HG02840 (cell line): ENCODE measurements around the gene ZNF670.

ENCODE experiments used
- ATAC-seq: cut with Tn5 transposase; IDR thresholded peaks from one replicate; pipeline ENCODE4 v1.9.1; 2021; ENCODE audit warnings: mild to moderate bottlenecking, moderate library complexity, moderate number of reproducible peaks; ENCODE audit not compliant: unreplicated experiment, low FRiP score

Gene ZNF670

DNA sequence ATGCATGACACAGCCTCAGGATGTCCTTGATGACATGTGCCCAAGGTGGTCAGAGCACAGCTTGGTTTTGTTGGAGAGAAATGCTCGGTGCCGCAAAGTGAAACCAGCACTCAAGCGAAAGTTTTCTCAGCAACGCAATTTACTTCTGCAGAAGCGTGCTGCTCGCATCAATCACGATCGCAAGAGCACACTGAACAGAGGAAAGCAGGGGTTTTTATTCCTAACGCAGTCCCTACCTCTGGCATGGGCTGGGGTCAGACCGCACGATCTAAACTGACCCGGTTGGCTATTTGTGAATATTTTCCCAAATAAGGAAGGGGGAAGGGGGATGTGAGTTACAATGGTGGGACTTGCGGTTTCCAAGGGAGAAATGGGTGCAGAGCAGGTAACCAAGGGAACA lies 26.4 kb upstream of the ZNF670 start:
- no peak for ATAC-seq

DNA sequence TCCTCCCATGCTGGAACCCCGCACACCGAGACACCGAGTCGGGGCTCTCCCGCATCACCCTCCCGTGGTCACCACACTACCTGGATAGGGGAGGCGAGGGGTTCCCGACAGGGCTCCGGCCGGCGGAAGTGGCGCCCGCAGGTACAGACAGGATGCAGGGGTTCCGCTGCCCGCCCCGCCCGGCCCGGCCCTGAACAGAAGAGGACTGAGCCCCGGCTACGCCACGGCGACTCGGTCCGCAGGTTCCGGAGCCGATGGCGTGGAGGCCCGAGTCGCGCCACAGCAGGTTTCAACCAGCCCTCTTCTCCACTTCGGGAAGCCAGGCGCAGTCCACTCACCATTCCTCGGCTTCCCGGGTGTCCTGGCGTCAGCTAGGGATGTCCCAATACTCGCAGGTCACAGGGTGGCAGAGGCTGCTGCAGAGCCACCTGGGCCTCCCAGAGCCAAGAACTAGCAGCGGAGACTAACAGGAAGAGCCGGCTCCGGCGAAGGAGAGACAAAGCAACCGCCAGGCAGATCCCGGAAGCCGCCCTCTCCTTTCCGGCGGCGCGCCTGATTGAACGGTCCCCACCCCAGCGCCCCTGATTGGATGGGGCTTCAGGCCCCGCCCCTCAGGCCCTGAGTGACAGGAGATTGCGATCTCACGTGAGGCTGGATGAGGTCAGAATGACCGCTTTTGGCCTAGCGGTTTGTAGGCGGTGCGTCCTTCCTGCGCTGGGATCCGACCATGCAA lies 25.4 kb upstream of the ZNF670 start, which contains the start of gene ZNF669:
ZNF669 (minus strand) TSS at position 498 of the 733 bp plus-strand sequence; CDS start at position 341, 157 bp downstream.
- ATAC-seq: peak; percentile 100

DNA sequence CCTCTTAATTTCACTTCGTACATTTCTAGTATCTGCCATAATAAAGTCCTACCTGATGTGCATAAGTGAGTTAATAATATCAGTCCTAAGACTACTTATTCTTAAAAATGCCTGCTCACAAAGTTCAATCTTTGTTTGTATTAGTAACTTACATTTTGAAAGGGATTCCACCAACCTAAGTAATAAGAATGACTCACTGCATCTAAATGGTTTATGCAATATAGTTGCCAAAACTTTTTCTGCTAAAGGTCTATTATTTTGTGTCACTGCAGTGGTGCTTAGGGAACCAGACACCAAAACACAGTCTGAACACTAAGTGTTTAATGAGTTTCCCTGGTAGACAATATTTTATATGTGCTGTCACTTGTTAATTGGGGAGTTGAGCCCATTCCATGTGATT lies 23.8 kb upstream of the ZNF670 start:
- no peak for ATAC-seq

DNA sequence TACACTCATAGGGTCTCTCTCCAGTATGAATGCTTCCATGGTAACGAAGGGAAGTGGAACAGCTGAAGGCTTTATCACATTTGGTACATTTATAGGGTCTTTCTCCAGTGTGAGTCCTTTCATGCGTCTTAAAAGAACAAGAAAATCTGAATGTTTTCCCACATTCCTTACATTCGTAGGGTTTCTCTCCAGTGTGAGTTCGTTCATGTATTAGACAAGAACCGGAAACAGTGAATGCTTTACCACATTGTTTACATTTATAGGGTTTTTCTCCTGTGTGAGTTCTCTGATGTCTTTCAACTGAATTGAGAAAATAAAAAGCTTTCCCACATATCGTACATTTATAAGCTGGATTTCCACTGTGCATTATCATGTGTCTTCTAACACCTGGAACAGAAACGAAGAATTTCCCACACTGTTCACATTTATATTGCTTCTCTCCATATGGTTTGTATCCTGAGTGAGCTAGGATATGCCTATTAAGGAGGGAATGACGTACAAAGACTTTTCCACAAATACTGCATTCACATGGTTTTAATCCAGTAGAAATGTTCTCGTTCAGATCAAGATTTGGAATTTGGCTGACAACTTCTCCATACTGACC lies 22.2 kb upstream of the ZNF670 start:
- no peak for ATAC-seq

DNA sequence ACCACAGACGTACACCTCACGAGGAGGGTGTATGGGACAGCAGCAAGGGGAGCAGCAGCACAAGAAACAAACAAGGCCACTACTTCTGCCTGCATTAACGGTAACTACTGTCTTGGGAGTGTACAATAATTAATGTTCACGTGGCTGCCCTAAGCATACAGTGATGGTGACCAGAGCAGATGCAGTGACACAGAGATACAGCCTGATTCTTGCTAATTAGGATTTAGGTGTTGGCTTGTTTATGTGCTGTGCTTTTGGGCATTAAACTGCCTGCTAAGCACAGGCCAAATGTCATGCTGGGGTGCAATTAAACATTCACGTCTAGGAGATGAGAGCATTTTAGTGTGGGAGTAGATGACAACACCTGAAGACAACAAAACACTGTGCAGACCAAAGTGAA lies 18.3 kb upstream of the ZNF670 start:
- no peak for ATAC-seq

DNA sequence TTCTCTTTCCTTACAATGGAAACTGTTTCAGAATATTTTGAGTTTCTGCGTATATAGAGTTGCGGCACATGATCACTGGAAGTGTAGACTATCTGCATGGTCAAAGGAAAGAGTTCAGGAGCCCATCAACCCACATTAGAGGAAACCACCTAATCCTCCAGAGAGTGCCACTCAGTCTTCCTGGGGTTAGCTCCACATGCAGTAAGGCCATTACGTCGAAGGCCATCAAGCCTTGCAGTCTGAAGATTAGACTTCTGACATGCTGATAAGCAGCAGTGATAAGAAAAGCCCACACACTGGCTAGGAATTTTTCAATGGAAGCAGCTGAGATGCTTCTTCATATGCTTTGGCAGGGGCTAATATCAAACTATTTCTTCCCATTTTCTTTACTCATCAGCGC lies 17.9 kb upstream of the ZNF670 start:
- ATAC-seq: no peak

DNA sequence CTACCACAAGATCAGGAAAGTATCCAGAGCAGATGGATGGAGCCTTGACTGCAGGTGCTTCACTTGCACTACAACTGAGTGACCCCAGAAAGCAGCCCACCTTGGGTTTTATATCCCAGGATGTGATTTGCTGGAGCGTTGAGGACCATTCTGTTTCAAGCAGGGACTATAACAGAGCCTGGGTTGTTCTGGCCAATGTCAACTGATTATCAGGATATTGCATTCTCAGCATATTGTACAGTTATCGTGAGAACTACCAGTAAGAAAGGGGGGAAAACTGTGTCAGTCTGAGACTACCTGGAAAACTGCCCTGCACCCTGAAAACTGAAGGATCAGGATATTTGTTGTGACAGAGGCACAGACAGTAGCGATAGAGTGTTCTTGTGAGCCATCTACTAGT lies 17.5 kb upstream of the ZNF670 start:
- no peak for ATAC-seq

DNA sequence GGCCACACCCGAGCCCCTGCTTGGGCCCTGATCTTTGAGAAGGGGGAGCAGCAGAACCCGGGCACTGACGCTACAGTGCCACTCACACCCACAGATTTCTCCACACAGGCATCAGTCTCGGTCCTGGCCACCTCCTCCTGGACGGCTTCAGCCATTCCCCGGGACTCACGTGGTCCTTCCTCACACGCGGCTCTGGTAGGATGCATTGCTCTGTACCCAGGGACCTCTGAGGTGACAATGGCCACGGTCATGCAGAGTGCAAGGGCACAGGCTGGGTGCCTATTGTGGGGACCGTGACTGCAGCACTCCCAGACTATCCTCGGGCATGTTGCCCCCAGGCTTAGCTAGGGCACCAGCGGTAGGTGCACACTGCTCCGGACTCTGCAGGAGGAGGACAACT lies 11.8 kb upstream of the ZNF670 start:
- ATAC-seq: no peak

DNA sequence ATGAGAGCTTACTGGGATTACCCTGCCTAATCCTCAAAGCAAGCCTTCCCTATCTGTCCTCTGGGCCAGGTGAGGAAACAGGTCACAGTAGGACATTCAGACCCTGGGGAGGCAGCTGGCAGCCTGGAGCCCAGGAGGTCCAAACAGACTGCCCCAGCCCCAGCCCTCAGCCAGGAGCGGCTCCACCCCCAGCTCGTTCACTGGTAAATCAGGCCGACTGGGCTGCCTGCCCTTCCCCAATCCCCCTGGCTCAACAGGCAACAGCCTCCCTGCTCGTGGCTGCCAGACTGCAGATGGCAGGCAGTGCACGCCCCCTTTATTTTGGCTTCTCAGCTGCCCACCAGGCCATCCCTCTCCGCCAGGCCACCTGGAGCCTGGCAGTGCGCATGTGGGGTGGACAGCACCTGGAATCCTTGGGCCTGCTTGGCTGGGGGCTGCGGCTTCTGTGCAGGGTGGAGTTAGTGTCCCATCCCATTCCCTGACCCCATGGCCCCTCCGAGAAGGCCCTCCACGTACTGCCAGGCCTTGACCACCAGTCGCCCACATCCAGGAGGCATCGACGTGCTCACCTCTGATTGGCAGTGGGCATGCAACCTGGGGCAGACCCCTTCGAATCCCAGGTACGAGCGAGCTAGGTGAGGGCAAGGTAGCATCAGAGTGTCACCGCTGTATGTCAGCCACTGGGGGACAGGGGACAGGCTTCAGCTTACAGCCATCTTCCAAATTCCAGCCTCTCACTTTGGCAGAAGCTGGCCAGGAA lies 11.2 kb upstream of the ZNF670 start:
- ATAC-seq: no peak

DNA sequence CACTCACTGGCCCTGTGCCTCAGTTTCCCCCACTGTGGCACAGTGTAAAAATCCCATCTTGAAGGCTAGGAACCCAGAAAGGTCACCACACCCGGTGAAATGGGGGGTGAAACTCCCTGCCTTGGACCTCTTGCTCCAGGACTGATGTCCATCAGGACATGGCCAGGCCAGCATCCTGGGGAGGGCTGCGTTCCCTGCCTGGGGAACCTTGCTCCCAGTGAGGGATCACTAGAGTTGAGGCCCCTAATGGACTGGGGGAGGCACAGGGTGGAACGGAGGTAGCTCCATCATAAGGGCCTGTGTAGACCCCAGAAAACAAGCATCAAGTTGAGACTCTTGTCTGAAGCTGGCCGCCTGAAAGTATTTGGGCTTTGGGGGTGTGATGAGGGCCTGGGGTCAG lies 10.4 kb upstream of the ZNF670 start:
- no peak for ATAC-seq

DNA sequence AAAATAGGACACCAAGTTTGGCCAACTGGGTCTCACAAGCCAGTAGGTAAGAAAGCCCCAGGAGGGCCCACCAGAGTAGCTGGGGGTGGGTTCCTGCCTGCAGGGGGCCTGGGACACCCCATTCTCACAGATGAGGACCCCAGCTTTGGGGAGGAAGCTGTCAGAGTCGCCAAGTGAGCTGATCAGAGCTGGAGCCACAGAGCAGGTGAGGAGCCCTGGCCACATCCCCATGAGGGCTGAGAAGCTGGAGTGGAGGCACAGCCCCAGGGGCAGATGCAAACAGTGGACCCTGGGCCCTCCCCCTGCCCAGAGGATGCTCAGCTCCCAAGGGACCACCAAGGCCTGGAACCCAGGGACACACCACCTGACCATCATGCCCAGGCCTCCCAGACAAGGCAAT lies 8.6 kb upstream of the ZNF670 start:
- ATAC-seq: no peak

DNA sequence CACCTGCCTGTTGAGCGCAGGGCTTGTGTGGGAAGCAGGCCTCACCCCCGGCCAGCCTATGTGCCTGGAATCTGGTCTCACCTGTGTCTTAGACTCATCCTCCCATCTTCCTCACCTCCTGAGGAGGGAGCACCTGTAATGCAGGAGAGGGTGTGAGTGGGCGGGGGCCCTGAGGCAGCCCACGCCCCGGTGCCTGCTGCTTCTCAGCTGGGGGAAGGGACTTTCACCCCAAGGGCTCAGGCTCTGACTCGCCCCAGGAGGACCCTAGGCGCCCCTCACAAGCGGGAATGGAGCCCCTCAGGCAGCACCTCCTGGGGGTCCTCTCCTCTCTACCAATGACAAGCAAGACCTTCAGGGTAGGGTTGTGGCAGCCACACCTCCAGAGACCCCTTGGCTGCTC lies 6.7 kb upstream of the ZNF670 start:
- no peak for ATAC-seq

DNA sequence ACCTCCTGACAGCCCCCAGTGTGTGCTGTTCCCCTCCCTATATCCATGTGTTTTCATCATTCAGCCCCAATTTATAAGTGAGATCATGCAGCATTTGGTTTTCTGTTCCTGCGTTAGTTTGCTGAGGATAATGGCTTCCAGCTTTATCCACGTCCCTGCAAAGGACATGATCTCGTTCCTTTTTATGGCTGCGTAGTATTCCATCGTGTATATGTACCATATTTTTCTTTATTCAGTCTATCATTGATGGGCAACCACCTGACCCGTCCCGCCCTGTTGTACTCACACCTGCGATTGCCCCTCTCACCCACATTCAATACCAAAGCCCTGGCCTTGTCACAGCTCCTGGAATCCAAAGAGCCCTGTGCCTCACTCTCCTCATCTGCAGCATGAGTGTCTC lies 6.2 kb upstream of the ZNF670 start:
- ATAC-seq: no peak

DNA sequence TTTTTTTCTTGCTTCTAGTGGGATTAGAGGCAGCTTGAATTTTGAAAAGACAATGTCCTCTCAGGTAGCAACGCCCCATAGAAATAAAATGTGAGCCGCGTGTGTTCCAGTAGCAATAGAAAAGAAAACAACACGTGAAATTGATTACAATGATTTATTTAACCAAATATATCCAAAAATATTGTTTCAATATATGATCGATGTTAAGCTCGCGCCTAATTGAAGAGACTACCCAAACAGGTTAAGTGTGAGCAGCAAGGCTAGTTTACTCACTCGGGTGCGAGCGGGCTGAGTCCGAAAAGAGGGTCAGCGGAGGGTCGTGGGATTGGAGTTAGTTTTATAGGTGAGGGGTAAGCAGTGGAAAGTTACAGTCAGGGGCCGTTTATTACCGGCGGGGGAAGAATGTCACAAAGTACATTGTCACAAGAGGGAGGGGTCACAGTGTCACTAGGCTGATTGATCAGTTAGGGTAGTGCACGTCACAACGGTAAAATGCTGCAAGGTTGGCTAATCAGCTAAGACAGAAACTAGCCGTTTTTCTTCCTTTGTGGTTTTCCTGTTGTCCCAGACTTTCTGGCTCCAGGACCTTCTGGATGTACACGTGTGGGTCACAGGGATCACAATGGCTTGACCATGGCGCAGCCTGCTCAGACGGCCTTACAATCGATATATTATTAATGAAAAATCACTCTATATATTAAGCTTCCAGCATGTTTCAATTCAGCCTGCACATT lies 697 bp upstream of the ZNF670 start:
- ATAC-seq: no peak

DNA sequence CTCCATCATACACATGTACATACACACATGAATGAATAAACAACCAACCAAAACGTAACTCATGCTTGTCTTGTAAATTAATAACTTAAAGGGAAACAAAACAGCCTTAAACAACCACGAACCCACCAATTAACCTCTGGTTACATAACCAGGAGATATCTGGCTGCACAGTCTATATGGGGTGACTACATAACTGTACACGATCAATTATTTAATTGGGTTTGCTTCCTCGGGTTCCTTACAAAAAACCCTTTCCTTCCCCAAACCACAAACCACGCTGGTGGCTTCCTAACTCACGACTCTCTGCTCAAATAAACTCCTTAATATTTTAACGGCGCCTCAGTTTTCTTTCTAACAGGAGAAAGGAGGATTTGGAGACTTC lies 744 bp downstream of the ZNF670 start:
- ATAC-seq: peak; percentile 18

DNA sequence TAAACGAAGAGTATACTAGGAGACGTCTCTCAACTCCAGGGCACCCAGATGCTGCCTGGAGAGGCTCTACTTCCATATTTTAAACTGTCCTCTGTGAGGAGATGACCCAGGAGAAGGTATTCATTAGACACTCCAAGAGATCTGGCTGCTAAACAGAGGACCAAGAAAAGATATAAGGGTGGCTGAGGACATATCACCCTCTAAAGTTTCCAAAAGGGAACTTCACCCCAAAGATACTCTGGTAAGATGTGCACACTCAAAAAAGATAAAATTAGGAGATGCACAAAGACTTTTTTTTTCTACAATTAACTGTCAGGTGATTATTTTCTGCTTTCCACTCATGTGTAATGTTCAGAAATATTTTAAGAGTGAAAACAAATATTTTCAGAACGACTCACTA lies 1.4 kb downstream of the ZNF670 start:
- no peak for ATAC-seq

DNA sequence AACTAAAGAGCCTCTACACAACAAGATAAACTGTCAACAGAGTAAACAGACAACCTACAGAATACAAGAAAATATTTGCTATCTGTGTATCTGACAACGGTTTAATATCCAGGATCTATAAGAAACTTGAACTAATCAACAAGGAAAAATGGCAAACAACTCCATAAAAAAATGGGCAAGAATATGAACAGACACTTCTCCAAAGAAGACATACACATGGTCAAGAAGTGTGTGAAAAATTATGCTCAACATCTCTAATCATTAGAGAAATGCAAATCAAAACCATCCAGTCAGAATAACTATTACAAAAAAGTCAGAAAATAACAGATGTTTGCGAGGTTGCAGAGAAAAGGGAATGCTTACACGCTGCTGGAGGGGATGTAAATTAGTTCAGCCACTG lies 8.0 kb downstream of the ZNF670 start:
- ATAC-seq: no peak

DNA sequence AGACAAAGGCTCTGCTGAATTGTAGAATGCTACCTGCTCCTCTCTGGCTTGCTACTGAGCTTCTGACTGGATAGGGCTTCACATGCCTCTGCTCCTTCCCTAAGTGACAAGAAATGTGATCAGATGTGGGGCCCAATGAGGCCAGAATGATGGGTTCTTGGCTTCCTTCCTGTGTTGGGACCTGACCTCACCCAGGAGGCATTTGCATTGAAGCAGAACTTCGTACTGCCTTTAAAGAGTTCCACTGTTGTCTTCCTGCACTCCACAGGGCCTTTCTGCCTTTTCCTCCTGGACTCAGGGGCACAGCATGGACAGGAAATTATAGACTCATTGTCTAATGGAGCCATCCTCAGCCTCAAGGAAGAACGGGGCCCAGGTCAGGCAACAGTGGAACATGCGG lies 14.3 kb downstream of the ZNF670 start:
- no peak for ATAC-seq

DNA sequence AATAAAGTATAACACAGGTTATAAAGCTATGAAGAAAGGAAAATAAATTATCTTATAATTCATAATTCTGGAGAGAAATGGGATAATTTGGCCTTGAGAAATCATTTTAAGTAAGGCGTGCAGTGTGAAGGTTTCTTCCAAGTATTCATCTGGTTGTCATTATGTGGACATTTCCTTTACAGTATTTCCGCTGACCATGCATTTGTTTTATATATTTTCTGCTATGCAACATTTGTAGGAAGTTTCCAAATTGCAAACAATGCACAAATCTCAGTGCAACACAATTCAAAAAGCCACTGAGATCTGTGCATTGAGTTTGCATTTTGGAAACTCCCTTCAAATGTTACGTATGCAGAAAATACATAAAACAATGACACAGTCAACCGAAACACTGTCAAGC lies 17.8 kb downstream of the ZNF670 start:
- no peak for ATAC-seq

DNA sequence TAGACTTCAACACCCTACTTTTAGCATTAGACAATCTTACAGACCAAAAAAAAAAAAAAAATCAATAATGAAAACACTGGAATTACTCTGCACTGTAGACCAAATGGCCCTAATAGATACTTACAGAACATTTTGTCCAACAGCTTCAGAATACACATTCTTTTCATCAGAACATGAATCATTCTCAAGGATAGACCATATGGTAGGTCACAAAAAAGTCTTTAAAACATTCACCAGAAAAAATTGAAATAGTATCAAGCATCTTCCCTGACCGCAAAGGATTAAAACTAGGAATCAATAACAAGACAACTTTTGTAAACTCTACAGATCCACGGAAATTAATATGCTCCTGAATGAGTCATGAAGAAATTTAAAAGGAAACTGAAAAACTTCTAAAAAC lies 22.5 kb downstream of the ZNF670 start:
- no peak for ATAC-seq

DNA sequence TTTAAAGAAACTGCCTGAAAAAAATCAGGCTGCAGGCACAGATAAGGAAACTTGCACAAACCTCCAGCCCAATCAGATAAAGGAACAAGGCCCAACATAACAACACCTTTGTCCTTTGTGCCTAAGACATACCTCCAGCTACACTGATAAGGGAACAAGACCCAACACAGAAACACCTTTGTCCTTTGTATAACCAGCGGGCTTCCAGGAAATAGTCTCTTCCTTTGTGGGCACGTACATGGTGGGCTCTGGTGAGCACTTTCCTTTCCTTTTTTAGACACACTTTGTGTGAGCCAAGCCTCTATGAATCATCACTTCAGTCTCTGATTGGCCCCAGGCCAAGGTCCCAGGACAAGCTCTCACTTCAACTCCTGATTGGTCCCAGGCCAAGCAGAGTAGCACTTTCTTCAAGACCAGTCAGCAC lies 23.6 kb downstream of the ZNF670 start:
- no peak for ATAC-seq
